GM19099 (cell line): ENCODE data around the gene FICD.

ENCODE experiments used
- POLR2A ChIP-seq: IDR thresholded peaks from 3 replicates; pipeline ENCODE4 v1.6.1; 2011; ENCODE audit warnings: low read depth; ENCODE audit not compliant: insufficient read length; ENCODE audit errors: extremely low read depth

The FICD gene

DNA sequence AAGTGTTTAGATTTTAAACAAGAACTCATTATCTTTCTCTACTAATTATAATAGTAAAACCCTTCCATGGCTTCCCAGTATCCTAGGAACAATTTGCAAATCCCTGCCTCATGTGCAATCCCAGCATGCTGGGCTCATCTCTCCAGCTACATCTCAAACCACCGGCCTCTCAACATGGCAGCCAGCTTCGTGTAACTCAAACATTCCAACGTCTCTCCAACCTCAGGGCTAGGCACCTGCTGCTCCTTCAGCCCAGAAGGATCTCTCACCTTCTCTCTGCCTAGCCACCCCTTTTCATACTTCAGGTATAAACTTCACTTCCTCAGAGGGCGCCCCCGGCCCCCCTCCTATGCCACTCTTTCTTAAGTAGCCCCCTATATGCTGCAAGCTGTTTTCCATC, 38.7 kb downstream of the FICD start:
- TF ChIP-seq POLR2A, result no peak

DNA sequence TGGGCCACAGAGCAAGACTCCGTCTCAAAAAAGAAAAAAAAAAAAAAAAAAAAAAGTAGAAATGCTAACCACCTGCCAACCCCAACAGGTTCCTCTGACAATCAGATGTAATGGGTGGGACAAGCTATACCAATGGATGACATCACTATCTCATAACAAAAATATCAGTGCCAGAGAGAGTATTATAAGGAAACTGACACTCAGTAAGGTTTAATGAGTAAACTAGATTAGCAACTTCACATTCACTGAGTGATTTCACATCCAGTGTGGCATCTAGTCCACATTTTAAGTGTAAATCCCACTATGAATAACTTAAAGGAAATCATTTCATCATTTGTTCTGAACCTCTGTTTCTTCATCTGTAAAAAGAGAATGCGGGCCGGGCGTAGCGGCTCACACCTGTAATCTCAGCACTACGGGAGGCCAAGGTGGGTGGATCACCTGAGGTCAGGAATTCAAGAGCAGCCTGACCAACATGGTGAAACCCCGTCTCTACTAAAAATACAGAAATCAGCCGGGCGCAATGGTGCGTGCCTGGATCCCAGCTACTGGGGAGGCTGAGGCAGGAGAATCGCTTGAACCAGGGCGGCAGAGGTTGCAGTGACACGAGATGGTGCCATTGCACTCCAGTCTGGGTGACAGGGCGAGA, 44.1 kb downstream of the FICD start:
- TF ChIP-seq POLR2A, result no peak

DNA sequence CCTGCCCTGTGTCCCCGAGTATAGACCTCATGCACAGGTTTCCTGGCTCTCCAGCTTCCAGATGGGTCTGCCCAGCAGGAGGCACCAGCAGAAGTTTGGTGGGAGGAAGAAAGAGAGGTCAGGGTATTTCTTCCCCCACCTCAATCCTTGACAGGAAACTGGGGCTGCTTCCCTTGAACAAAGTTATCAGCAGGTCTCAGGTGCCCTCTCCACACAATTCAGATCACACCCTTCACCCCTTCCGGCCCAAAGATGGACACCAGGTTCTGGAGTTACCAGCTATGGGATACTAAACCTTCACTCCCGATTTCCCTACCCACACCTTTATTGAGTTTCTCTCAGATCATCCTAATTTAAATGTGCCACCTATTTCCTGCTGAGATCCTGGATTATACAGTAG, 44.7 kb downstream of the FICD start:
- no peak for TF ChIP-seq POLR2A

DNA sequence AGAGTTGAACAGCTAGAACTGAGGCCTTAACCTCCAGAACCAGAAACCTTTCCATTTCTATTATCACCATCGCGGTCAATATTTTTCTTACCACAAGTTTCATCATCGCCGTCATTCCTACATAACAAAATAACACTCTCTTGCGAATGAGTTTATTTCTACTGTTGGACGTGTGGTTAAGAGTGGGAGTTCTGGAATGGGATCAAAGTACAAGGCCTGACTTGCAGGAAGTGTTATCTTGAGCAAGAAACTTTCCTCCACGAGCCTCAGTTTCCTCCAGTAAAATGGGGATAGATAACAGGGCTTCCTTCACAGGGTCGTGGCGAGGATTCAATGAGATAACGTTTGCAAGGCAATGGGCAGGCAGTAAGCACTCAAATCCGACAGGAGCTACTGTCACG, 45.2 kb downstream of the FICD start:
- TF ChIP-seq POLR2A, result no peak

DNA sequence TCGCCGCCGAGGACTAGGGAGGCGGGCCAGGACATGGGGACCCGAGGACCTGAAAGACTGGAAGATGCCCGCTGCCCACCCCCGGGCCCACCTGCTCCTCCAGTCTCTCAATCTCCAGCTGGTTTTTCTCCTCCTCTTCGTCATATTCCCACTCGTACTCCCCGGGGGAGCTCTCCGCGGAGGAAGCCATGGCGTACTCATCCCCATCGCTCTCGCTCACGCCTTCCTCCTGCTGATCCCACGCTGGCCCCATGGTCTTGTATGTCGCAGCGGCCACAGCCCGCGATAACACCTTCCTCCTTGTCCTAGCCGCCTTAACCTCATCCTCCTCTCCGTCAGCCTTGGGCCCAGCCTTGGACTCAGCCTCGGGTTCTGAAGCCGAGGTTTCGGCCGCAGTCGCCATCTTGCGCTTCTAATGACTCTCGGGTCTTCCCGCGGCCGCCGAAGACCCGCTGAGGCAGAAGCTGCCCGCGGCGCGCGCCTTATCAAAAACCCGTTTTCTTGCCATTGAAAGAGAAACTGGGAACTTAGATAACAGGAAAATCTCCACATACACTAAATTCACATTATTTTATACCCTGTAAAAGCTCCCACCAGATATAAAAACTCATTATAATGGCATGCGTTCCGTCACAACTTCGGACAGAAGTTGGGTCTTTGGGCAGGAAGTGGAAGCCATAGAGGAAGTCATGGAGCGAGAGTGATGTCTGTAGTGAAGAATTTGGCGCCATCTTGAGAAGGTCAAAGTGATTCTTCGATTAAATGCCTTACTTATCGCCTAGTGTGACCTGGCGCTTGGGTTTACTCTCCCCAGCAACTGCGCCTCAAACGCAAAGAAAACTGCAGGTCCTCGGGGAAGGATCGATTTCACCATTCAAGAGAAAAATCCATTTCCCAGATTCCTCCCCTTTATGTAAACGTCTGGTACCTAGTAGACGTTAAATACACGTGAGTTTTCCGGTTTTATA, 46.0 kb downstream of the FICD start, which contains the start of gene SART3:
SART3 (minus strand) TSS at position 422 of the 968 bp plus-strand sequence; CDS start at position 403, 19 bp downstream.
- peak; percentile 84 for TF ChIP-seq POLR2A

DNA sequence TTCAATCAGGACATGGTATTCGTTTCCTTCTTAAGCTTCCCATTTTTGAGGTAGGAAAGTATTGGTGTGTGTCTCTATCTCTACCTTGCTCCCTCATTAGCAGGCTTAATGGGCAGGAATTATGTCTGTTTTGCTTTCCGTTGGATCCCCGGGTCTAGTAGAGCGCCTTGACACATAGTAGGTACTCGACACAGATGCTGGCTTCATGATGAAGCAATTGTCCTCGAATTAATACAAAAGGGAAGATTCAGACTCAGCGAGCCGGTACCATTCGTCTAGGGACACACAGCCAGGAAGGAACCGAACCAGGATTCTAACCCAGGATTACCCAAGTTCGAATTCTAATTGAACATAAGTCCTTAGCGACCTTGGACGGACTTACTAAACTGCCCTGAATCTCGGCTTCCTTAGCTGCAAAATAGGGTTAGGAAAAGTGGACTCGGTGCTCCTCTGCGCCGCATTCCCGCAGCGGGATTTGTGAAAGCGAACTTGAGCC, 46.8 kb downstream of the FICD start:
- TF ChIP-seq POLR2A, result no peak

DNA sequence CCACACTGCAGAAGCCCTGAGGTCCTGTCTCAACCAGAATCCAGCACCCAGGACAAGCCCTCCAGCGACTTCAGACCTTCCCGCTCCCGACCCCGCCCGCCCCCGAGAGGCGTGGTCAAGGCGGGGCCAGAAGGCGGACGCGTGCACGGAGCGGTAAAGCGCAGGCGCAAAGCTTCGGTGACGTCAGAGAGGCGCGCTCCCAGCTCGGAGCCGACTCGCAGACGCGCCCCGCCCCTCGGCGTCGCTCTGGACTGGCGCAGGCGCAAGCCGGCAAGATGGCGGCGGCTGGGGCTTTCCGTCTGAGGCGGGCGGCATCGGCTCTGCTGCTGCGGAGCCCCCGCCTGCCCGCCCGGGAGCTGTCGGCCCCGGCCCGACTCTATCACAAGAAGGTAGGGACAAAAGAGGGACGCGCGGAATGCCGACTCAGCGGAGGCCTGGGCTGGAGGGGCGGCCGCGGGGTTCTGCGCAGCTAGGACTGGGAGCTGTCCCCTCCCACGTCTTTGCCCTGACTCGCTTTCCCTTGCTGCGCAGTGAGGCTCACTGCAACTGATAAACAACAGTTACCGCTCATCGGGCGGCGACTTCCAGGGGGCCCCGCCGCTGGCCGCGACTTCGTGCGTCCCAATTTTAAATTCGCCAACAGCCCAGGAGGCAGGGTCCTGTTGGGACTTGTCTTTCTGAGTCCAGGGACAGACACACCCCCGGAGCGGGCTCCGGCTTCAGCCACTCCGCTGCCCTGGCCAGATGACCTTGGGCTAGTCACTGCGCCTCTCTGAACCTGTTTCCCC, 47.5 kb downstream of the FICD start, which contains the start of gene ISCU:
ISCU (plus strand) TSS at position 249 of the 788 bp plus-strand sequence; CDS start at position 276, 27 bp downstream.
- peak; percentile 92 for TF ChIP-seq POLR2A

DNA sequence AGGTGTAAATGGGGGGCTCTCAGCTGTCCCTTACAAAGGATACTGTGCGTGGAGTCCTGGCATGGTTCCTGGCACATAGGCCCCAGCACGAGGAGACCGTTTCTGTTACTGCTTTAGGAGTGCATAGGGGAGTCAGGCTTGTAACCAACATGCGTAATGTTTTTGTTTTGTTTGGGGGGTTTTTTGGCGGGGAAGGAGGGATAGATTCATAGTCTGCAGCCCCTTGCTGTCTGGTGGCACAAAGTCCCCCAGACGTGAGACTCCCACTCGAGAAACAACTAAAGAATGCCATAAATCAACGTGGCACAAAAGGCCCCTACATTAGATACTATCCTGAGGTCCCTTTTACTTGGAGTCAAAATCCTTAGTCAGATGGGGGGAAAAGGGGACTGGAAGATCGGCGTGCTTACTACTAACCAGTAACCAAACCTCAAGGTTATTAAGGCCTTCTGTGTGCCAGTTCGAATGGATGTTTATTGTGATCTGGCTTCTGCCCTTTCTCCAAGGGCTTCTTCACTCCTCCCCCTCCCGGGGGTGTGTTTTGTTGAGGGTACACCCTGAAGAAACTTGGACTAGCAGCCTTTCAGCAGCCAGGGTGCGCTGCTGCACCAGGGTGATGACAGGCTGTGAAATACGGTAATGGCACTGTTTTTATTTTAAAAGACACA, 48.2 kb downstream of the FICD start:
- peak; percentile 70 for TF ChIP-seq POLR2A

DNA sequence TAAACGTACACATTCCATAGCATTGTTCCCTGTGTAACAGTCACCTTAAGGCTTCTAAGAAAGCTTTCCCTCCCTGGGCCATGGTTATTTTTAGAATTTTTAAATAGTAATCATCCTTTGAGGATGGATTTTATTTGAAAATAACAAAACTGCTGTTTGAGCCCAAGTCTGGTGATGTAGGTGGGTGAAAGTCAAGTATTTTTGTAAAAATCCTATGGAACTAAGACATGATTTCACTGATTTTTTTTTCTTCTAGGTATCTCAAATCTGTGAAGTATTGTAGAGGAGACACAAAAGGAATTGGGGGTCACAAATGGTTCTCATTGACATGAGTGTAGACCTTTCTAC, 48.7 kb downstream of the FICD start:
- no peak for TF ChIP-seq POLR2A

DNA sequence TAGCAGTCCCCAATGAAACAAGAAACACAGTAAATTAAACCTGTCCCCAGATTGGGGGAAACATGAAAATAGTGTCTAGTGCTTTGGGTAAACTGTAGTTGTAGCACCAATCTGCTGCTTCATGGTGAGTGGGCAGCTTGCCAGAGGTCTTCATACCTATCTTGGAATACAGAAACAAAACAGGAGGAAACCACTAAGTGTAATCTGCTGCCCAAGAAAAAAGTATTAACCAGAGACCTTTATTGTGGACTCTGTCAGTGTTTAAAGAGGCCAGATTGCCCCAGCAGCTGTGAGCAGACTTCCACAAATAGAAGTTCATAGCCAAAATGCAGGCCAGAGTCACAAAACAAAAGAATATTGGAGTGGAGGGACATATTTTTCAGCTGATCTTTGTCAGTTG, 49.6 kb downstream of the FICD start:
- no peak for TF ChIP-seq POLR2A

DNA sequence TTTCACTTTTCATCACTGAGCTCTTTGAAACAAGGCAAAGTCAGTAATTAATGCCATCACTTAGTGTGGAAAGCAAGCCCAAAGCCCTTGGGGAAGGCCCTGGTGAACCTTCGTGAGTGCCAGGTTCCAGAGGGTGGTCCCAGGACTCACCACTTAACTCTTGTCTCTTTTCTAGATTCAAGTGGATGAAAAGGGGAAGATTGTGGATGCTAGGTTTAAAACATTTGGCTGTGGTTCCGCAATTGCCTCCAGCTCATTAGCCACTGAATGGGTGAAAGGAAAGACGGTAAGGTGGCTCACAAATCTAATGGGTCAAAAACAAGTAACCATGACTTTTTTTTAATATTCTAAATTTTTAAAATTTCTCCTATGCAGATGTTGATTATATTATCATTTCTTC, 50.1 kb downstream of the FICD start:
- TF ChIP-seq POLR2A, result no peak

DNA sequence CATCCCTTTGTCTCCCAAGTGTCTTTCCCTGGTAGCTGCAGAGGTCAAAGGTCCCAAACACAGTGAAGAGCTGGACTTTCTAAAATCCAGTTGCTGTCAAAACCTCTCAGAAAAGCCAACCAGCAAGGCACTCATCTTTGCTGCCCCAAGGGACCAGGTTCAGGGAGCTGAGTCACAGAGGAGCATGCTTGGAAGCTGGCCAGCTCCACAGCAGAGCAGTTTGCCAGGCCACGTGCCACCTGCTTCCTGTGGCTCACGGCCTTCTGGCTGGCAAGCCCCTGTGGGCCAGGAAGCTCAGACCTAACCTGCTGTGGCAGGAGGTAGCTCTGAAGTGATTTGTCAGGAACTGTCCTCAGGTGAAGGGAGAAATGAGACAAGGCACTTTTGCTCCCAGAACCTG, 50.9 kb downstream of the FICD start:
- TF ChIP-seq POLR2A, result peak; percentile 23

DNA sequence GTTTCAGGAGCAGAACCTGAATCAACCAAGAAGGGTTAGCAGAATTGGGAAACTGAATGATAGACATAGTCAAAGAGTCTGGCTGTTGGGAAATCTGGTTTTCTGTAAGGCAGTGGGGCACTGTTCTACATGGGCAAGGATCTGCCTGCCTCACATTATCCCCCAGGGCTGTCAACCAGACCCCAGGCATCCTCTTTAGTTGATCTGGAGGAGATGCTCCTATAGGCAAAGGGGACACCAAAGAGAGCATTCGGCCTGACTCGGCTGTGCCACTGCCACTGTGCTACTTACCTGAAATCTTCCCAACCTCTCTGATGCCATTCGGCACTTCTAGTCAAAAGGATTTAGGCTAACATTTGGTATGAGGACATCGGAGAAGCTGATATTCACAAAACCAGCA, 51.4 kb downstream of the FICD start:
- TF ChIP-seq POLR2A, result no peak

DNA sequence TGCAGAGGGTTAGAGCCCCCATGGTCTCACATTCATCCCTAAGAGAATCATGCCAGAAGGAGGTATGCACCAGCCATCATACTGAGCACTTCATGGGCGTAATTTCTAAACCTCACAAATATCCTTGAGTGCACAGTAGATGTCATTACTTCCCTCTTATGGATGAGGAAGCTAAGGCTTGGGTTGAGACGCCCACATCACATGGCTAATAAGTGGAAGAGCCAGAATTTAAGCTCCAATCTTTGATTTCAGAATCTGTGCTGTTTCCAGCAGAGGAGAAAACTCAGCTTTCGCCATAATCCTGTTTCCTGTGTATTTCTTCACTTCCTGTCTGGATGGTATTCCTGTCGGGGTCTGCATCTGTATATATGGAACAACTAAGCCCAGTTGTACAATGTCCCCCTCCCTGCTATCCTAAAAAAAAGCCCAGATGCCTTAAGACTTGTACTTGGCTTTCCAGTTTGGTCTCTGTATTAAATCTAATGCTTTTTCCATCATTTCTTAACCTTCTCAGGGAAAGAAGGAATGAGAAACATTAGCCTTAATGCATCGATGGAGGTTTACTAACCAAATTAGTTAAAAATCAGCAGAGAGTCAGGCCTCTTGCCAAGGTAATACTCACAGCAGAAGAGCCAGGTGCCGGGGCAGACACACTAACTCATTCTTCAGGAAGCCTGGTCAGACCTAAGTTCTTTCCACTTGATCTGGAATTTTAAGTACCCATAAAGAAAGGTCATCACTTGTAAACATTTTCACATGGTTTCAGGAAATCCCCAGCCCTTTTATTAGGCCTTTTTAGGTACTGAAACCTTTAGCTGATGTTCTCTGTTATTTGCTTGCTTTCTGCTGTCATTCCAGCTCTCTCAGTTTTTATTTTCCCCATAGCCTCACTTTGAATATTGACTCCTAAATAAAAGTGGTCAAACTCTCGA, 52.6 kb downstream of the FICD start:
- no peak for TF ChIP-seq POLR2A
